ENCODE data around the gene STAT3.
A peak's percentile ranks its signal among the peaks of the same experiment; 100 is the strongest.

The STAT3 gene

DNA sequence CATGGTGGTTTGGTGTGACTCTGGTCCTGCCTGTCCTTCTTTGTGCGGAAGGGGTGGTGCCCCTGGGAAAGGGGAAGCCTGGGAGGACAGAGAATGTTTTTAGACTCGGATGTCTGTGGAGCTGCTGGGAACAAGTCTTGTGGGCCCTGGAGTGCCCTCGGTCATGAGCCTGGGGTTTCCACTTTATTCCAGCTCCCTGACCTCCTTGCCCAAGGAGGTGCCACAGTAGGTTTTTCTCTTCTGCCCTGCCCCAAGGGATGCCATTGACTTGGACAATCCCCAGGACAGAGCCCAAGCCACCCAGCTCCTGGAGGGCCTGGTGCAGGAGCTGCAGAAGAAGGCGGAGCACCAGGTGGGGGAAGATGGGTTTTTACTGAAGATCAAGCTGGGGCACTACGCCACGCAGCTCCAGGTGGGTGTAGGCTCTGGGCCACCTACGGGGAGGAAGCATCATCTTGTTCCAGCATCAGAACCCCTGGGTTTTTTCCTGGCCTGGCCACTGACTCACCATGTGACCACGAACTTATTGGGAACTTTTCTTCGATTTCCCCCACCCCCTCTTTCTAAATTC, 98.5 kb downstream of the STAT3 start:
- peak; percentile 54 for DNase-seq

DNA sequence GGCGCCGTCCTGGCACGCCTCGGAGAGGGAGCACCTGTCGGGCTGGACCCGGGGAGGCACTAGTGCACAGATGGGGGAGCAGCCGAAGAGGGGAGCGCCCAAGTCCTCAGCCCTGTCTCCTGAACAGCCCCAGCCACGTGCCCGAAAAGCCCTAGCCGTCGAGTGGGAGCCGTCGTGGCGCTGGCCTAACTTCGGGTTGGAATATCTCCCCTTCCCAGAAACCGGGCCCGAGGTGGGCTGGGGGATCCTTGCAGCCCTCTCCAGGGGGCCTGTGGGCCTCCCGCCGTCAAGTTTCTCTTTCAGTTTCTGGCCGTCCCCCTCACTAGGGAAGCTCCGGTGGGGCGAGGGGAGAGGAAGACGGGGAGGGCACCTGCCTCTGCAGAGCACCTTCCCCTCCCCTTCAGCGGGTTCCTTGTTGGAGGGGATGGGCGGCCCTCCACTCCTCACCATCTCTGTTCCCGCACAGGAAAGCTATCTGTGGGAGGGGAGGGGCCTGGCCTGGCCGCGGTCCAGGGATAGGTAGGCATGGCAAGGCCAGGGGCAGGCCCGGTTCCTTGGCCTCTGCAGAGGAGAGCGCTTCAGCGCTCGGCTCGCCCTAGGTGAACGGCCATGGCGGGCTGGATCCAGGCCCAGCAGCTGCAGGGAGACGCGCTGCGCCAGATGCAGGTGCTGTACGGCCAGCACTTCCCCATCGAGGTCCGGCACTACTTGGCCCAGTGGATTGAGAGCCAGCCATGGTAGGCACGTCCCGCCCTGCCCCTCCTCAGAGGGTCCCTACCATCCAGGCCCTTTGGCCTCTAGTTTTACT, 99.2 kb downstream of the STAT3 start:
- DNase-seq = peak; percentile 86

- DNase-seq = peak; percentile 90
These were observed 100.1 kb downstream of the STAT3 start, which contains the start of gene STAT5A for GRCh38 chr17:42287977-42288802. STAT5A (plus strand) TSS chr17:42288498; CDS start chr17:42289412, 914 bp downstream.

DNA sequence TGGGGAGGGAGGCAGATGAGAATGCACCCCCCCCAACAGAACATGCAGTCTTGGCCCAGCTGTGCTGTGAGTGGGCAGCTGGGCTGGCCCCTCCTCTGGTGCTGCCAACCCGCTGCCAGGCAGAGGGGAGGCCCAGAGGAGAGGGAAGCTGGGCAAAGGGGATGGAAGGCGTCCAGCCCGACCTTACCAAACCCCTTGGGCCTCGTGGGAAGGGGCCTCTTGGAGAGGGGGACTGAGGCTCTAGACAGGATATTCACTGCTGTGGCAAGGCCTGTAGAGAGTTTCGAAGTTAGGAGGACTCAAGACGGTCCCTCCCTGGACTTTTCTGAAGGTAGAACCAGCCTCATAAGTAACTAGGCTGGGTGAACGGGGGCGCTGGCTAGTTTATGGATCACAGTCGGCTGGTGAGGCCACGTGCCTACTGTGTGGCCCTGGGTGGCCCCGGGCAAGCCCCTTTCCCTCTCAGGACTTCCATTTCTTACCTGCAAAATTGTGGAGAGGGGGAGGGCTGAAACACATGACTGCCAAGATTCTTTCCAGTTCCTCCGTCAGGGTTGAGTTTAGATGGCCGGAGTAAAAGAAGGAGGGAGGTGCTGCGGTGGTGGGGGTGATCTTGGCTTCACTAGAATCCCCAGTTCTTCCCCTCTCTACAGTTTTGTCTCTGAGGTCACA, 100.8 kb downstream of the STAT3 start:
- peak; percentile 85 for DNase-seq

DNA sequence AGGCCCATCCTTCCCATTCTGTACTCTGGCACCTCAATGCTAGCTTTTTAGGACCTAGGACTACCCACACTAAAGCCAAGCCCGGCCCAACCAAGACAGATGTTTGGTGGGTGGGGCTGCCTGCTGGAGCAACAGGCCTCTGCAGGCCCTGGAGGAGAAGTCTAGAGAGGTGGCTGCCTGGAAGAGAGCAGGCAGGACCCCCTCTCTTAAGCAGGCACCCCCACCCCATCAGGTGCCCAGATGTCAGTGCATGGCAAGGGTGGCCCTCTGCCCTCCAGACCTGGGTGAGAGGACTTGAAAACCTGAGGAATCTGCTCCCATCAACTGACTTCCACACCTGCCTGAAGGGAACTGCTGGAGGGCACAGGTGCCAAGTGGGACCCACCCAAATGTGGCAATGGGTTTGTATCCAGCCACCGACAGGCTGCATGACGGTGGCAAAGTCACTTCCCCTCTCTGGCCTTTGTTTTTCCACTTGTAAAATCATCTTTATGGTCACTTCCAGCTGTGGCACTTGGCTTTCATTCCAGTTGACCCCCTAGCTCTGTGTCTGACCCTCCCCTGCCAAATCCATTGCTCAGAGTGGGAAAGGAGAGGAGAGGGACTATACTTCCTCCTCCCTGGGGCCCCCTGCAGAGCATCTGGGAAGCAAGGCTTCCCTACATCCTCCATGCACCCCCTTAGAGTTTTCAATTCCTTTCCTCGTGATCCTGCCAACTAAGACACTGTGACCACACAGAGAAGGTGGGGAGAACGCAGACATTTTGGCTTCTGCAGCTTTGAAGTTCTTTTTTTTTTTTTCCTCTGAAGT, 101.6 kb downstream of the STAT3 start:
- peak; percentile 90 for DNase-seq

GRCh38 chr17:42285346-42286050, 102.7 kb downstream of the STAT3 start:
- no peak for DNase-seq

DNA sequence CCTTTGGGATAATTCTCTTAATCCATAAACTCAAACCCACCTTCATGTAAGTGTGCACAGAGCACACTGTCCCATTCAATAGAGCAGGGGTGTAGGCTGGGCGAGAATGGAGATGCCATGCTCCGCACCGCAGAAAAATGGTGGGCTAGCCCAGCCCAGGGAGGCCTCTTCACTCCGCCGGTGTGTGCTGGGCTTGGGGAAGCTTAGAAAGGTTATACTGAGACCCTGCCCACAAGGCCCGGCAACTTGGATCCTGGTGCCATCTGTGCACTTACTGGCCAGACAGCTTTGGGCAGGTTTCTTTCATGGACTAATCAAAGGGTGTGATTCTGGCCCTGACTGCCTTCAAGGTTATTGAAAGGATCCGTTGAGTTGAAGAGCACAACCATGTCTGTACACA, 103.7 kb downstream of the STAT3 start:
- DNase-seq = no peak

GRCh38 chr17:42284024-42284369, 104.2 kb downstream of the STAT3 start:
- no peak for DNase-seq

DNA sequence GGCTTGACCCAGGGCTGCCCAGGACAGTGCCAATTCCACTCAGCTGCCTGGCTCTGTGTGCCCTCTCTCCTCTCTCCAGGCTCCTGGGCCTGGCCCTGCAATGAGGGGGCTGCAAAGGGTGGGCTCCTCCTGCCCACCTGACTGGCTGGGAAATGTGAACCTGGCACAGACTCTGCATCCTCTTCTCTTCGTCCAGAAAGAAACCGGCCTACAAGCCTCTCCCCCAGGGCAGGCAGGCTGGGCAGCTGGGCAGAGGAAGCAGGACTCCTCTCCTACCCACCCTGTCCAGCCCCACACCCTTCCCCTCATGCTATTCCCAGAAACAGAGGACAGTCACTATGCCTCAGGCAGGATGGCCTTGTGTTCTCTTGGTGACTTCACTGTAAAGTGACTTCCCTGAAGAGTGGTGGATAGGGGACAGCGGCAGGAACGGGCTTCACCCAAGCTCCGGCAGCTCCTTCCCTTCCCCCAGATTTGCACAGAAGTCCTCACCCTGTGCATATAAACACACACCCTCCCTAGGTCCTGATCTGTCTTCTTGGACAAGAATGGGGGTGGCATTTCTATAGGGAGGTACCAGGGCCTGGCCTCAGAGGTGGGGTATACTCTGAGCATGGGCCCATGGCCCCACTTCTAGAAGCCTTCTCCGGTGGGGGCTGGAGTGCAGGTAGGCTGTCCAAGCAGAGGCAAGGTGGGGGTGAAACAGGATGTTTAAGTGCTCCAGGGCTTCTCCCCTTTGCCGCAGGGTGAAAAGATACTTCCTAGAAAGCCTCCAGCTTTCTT, 104.8 kb downstream of the STAT3 start:
- no peak for DNase-seq

- DNase-seq = no peak
These were observed 105.7 kb downstream of the STAT3 start for GRCh38 chr17:42282478-42283080.

GRCh38 chr17:42281571-42282096, 106.6 kb downstream of the STAT3 start:
- no peak for DNase-seq

GRCh38 chr17:42279776-42280630, 108.2 kb downstream of the STAT3 start:
- DNase-seq = no peak

DNA sequence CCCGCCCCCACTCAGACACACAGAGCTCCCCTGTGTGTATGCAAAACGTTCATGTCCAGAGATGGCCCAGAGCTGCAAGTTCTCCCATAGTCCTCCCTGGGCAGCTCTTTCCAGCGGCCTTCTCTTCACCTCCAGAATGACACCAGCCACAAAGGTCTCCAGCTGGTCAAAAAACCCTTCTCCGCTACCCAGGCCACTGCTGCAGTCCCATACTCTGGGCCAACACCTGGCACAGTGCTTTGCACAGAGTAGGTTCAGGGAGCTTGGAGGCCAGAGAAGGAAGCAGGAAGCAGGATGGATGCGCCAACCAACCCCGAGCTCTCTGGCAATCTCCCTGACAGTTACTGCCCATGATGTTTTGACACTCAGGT, 110.9 kb downstream of the STAT3 start:
- DNase-seq = peak; percentile 45

GRCh38 chr17:42276609-42277341, 111.5 kb downstream of the STAT3 start:
- DNase-seq = peak; percentile 81

GRCh38 chr17:42276359-42276608, 112.0 kb downstream of the STAT3 start, which contains the start of gene STAT5B:
STAT5B (minus strand) TSS chr17:42276391; CDS start chr17:42232127, 44,264 bp downstream.
- DNase-seq = peak; percentile 80

- peak; percentile 83 for DNase-seq
These were observed 112.5 kb downstream of the STAT3 start for GRCh38 chr17:42275527-42276358.

GRCh38 chr17:42274812-42275526, 113.3 kb downstream of the STAT3 start:
- no peak for DNase-seq

All from hematopoietic multipotent progenitor cell treated with erythropoietin and hydrocortisone succinate and interleukin-3 and kit ligand, for 6 days (in vitro differentiated cells).